ENCODE data around the gene MX1.

MX1 gene

GRCh38 chr21:41425954-41426675 lies at the start of gene MX1:
TSS of gene MX1 (plus strand) at chr21:41426239. CDS start at chr21:41432071, 5,832 bp downstream.
- in situ Hi-C loops (cut with MboI; ENCODE audit: low pct_unique_long_range_greater_than_20kb, low sequenced_read_pairs): no loop called here
- no peak for DNase-seq

- in situ Hi-C loops (cut with MboI; ENCODE audit: low pct_unique_long_range_greater_than_20kb, low sequenced_read_pairs): no loop called here
- no peak for DNase-seq
These were observed 48.3 kb upstream of the MX1 start for GRCh38 chr21:41377715-41378114.

- no peak for DNase-seq
- in situ Hi-C loops (cut with MboI; ENCODE audit: low pct_unique_long_range_greater_than_20kb, low sequenced_read_pairs): no loop called here
These were observed 47.2 kb upstream of the MX1 start for GRCh38 chr21:41378849-41379248.

- in situ Hi-C loops (cut with MboI; ENCODE audit: low pct_unique_long_range_greater_than_20kb, low sequenced_read_pairs): no loop called here
- DNase-seq: no peak
These were observed 46.1 kb upstream of the MX1 start for GRCh38 chr21:41379901-41380300.

- in situ Hi-C loops (cut with MboI; ENCODE audit: low pct_unique_long_range_greater_than_20kb, low sequenced_read_pairs): no loop called here
- DNase-seq: no peak
These were observed 44.3 kb upstream of the MX1 start for GRCh38 chr21:41381731-41382130.

- in situ Hi-C loops (cut with MboI; ENCODE audit: low pct_unique_long_range_greater_than_20kb, low sequenced_read_pairs): no loop called here
- no peak for DNase-seq
These were observed 38.8 kb upstream of the MX1 start for GRCh38 chr21:41387042-41387819.

GRCh38 chr21:41387824-41388223 lies 38.2 kb upstream of the MX1 start:
- in situ Hi-C loops (cut with MboI; ENCODE audit: low pct_unique_long_range_greater_than_20kb, low sequenced_read_pairs): no loop called here
- DNase-seq: no peak

- in situ Hi-C loops (cut with MboI; ENCODE audit: low pct_unique_long_range_greater_than_20kb, low sequenced_read_pairs): no loop called here
These were observed 37.8 kb upstream of the MX1 start for GRCh38 chr21:41388259-41388658.

GRCh38 chr21:41390043-41390639 lies 35.9 kb upstream of the MX1 start:
- in situ Hi-C loops (cut with MboI; ENCODE audit: low pct_unique_long_range_greater_than_20kb, low sequenced_read_pairs): no loop called here
- no peak for DNase-seq

More at GRCh38 chr21:41388259-41388658, 37.8 kb upstream of the MX1 start:
- DNase-seq: no peak

- no peak for DNase-seq
- in situ Hi-C loops (cut with MboI; ENCODE audit: low pct_unique_long_range_greater_than_20kb, low sequenced_read_pairs): no loop called here
These were observed 32.1 kb upstream of the MX1 start for GRCh38 chr21:41393876-41394465.

GRCh38 chr21:41396558-41397075 lies 29.4 kb upstream of the MX1 start:
- in situ Hi-C loops (cut with MboI; ENCODE audit: low pct_unique_long_range_greater_than_20kb, low sequenced_read_pairs): no loop called here
- DNase-seq: peak; percentile 89

- DNase-seq: peak; percentile 31
- in situ Hi-C loops (cut with MboI; ENCODE audit: low pct_unique_long_range_greater_than_20kb, low sequenced_read_pairs): no loop called here
These were observed 28.6 kb upstream of the MX1 start for GRCh38 chr21:41397471-41397891.

GRCh38 chr21:41398251-41398650 lies 27.8 kb upstream of the MX1 start:
- no peak for DNase-seq
- in situ Hi-C loops (cut with MboI; ENCODE audit: low pct_unique_long_range_greater_than_20kb, low sequenced_read_pairs): no loop called here

- DNase-seq: no peak
These were observed 27.2 kb upstream of the MX1 start for GRCh38 chr21:41398831-41399230.

GRCh38 chr21:41399246-41399800 lies 26.7 kb upstream of the MX1 start:
- in situ Hi-C loops (cut with MboI; ENCODE audit: low pct_unique_long_range_greater_than_20kb, low sequenced_read_pairs): no loop called here
- no peak for DNase-seq

More at GRCh38 chr21:41398831-41399230, 27.2 kb upstream of the MX1 start:
- in situ Hi-C loops (cut with MboI; ENCODE audit: low pct_unique_long_range_greater_than_20kb, low sequenced_read_pairs): no loop called here

- no peak for DNase-seq
- in situ Hi-C loops (cut with MboI; ENCODE audit: low pct_unique_long_range_greater_than_20kb, low sequenced_read_pairs): no loop called here
These were observed 23.8 kb upstream of the MX1 start for GRCh38 chr21:41402231-41402630.

GRCh38 chr21:41402796-41403195 lies 23.2 kb upstream of the MX1 start:
- DNase-seq: no peak
- in situ Hi-C loops (cut with MboI; ENCODE audit: low pct_unique_long_range_greater_than_20kb, low sequenced_read_pairs): no loop called here

- DNase-seq: no peak
- in situ Hi-C loops (cut with MboI; ENCODE audit: low pct_unique_long_range_greater_than_20kb, low sequenced_read_pairs): no loop called here
These were observed 22.7 kb upstream of the MX1 start for GRCh38 chr21:41403331-41403730.

- DNase-seq: no peak
- in situ Hi-C loops (cut with MboI; ENCODE audit: low pct_unique_long_range_greater_than_20kb, low sequenced_read_pairs): no loop called here
These were observed 22.1 kb upstream of the MX1 start for GRCh38 chr21:41403966-41404365.

Data from KBM-7 (cell line).